Measurements from ENCODE around the gene OLFM1.
"Not testable (repeated sequence)": the region's sequence is repeated elsewhere in the genome, so short reads cannot be mapped to it uniquely, and the experiment has no call there.

The OLFM1 gene

GRCh38 chr9:135157856-135158563 lies 70.5 kb downstream of the OLFM1 start:
- DNase-seq (ENCODE audit: extremely low read depth, low read depth), result no peak
- no peak overlapping the region for H3K4me3 ChIP-seq (replicated peaks; ENCODE audit: low read depth, low read length)
- TF ChIP-seq, protein P1, sequence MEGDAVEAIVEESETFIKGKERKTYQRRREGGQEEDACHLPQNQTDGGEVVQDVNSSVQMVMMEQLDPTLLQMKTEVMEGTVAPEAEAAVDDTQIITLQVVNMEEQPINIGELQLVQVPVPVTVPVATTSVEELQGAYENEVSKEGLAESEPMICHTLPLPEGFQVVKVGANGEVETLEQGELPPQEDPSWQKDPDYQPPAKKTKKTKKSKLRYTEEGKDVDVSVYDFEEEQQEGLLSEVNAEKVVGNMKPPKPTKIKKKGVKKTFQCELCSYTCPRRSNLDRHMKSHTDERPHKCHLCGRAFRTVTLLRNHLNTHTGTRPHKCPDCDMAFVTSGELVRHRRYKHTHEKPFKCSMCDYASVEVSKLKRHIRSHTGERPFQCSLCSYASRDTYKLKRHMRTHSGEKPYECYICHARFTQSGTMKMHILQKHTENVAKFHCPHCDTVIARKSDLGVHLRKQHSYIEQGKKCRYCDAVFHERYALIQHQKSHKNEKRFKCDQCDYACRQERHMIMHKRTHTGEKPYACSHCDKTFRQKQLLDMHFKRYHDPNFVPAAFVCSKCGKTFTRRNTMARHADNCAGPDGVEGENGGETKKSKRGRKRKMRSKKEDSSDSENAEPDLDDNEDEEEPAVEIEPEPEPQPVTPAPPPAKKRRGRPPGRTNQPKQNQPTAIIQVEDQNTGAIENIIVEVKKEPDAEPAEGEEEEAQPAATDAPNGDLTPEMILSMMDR (IDR thresholded peaks at IDR 0.05; ENCODE audit: low read depth, low read length, missing control alignments), result no peak

- DNase-seq (ENCODE audit: extremely low read depth, low read depth), result no peak
- H3K4me3 ChIP-seq (replicated peaks; ENCODE audit: low read depth, low read length), result no peak overlapping the region
- TF ChIP-seq, protein P1 (IDR thresholded peaks at IDR 0.05; ENCODE audit: low read depth, low read length, missing control alignments), result no peak
Measured at GRCh38 chr9:135158564-135158937, 71.1 kb downstream of the OLFM1 start.

GRCh38 chr9:135159801-135160200 lies 72.3 kb downstream of the OLFM1 start:
- no peak for DNase-seq (ENCODE audit: extremely low read depth, low read depth)
- H3K4me3 ChIP-seq (replicated peaks; ENCODE audit: low read depth, low read length), result no peak overlapping the region
- TF ChIP-seq, protein P1 (IDR thresholded peaks at IDR 0.05; ENCODE audit: low read depth, low read length, missing control alignments), result no peak

GRCh38 chr9:135160862-135161261 lies 73.4 kb downstream of the OLFM1 start:
- H3K4me3 ChIP-seq (replicated peaks; ENCODE audit: low read depth, low read length), result no peak overlapping the region
- no peak for DNase-seq (ENCODE audit: extremely low read depth, low read depth)
- TF ChIP-seq, protein P1 (IDR thresholded peaks at IDR 0.05; ENCODE audit: low read depth, low read length, missing control alignments), result no peak

GRCh38 chr9:135162599-135162998 lies 75.1 kb downstream of the OLFM1 start:
- not testable (repeated sequence) for H3K4me3 ChIP-seq (replicated peaks; ENCODE audit: low read depth, low read length); DNase-seq (ENCODE audit: extremely low read depth, low read depth)

- no peak overlapping the region for H3K4me3 ChIP-seq (replicated peaks; ENCODE audit: low read depth, low read length)
- DNase-seq (ENCODE audit: extremely low read depth, low read depth), result no peak
- TF ChIP-seq, protein P1 (IDR thresholded peaks at IDR 0.05; ENCODE audit: low read depth, low read length, missing control alignments), result no peak
Measured at GRCh38 chr9:135163023-135163780, 75.7 kb downstream of the OLFM1 start.

- TF ChIP-seq, protein P1 (IDR thresholded peaks at IDR 0.05; ENCODE audit: low read depth, low read length, missing control alignments), result no peak
- no peak for DNase-seq (ENCODE audit: extremely low read depth, low read depth)
- H3K4me3 ChIP-seq (replicated peaks; ENCODE audit: low read depth, low read length), result no peak overlapping the region
Measured at GRCh38 chr9:135164036-135164435, 76.6 kb downstream of the OLFM1 start.
